HTERT RPE-1 (cell line): ENCODE measurements around the gene PFKM.

Source experiments
- in situ Hi-C: fragments of 300-500 bp; cut with MboI; formaldehyde crosslinking; loops from 4 replicates; pipeline ENCODE4 v1.14.3; 2020; ENCODE audit warnings: low sequenced_read_pairs

PFKM gene

GRCh38 chr12:48119078-48119833 lies at the start of gene PFKM:
TSS of gene PFKM (plus strand) at chr12:48119364. CDS start at chr12:48122775, 3,411 bp downstream.
- in situ Hi-C loops, result no loop called here

- in situ Hi-C loops, result no loop called here
Observed at GRCh38 chr12:48070033-48070432, 49.1 kb upstream of the PFKM start.

- in situ Hi-C loops, result no loop called here
Observed at GRCh38 chr12:48070731-48071130, 48.4 kb upstream of the PFKM start.

- in situ Hi-C loops, result no loop called here
Observed at GRCh38 chr12:48071808-48072207, 47.4 kb upstream of the PFKM start.

GRCh38 chr12:48072266-48072665 lies 46.9 kb upstream of the PFKM start:
- in situ Hi-C loops, result no loop called here

- in situ Hi-C loops, result no loop called here
Observed at GRCh38 chr12:48074266-48074665, 44.9 kb upstream of the PFKM start.

- in situ Hi-C loops, result no loop called here
Observed at GRCh38 chr12:48075832-48076231, 43.3 kb upstream of the PFKM start.

- in situ Hi-C loops, result no loop called here
Observed at GRCh38 chr12:48077111-48077510, 42.1 kb upstream of the PFKM start.

- in situ Hi-C loops, result no loop called here
Observed at GRCh38 chr12:48078901-48079300, 40.3 kb upstream of the PFKM start.

GRCh38 chr12:48080285-48080684 lies 38.9 kb upstream of the PFKM start:
- in situ Hi-C loops, result no loop called here

- in situ Hi-C loops, result no loop called here
Observed at GRCh38 chr12:48080821-48081220, 38.3 kb upstream of the PFKM start.

- in situ Hi-C loops, result no loop called here
Observed at GRCh38 chr12:48084066-48084465, 35.1 kb upstream of the PFKM start.

GRCh38 chr12:48084841-48085460 lies 34.2 kb upstream of the PFKM start:
- in situ Hi-C loops, result no loop called here

GRCh38 chr12:48086327-48086726 lies 32.8 kb upstream of the PFKM start:
- in situ Hi-C loops, result no loop called here

GRCh38 chr12:48092611-48093010 lies 26.6 kb upstream of the PFKM start:
- in situ Hi-C loops, result no loop called here

GRCh38 chr12:48104531-48104930 lies 14.6 kb upstream of the PFKM start:
- in situ Hi-C loops, result no loop called here

- in situ Hi-C loops, result no loop called here
Observed at GRCh38 chr12:48105321-48105866, 13.8 kb upstream of the PFKM start.

- in situ Hi-C loops, result no loop called here
Observed at GRCh38 chr12:48105867-48106680, 13.1 kb upstream of the PFKM start, which contains the start of gene SENP1. TSS of gene SENP1 (minus strand) at chr12:48106079. CDS start at chr12:48101472, 4,607 bp downstream.

GRCh38 chr12:48106681-48107613 lies 12.2 kb upstream of the PFKM start:
- in situ Hi-C loops, result no loop called here

GRCh38 chr12:48109424-48109823 lies 9.7 kb upstream of the PFKM start:
- in situ Hi-C loops, result no loop called here
